Measurements from ENCODE around the gene PBX4. TPM values are rescaled to one million over a fixed set of nuclear protein-coding genes. Genes with fewer than 3 reads are reported as not detected.

The PBX4 gene
- polyA plus RNA-seq, 4 donors: 3.2 to 8.9 (median 3.6) TPM

- no peak for DNase-seq (ENCODE audit: low read depth in 4 of 4, low spot score in 3 of 4)
Measured at GRCh38 chr19:19650331-19650730, 31.8 kb upstream of the PBX4 start.

GRCh38 chr19:19649580-19649995, 31.1 kb upstream of the PBX4 start:
- DNase-seq (ENCODE audit: low read depth in 4 of 4, low spot score in 3 of 4): no peak

- DNase-seq (ENCODE audit: low read depth in 4 of 4, low spot score in 3 of 4): no peak
Measured at GRCh38 chr19:19649155-19649554, 30.7 kb upstream of the PBX4 start.

GRCh38 chr19:19647037-19647835, 28.7 kb upstream of the PBX4 start:
- DNase-seq (ENCODE audit: low read depth in 4 of 4, low spot score in 3 of 4): no peak

GRCh38 chr19:19645233-19645870, 26.9 kb upstream of the PBX4 start:
- no peak for DNase-seq (ENCODE audit: low read depth in 4 of 4, low spot score in 3 of 4)

- no peak for DNase-seq (ENCODE audit: low read depth in 4 of 4, low spot score in 3 of 4)
Measured at GRCh38 chr19:19644054-19644388, 25.5 kb upstream of the PBX4 start.

- no peak for DNase-seq (ENCODE audit: low read depth in 4 of 4, low spot score in 3 of 4)
Measured at GRCh38 chr19:19643158-19644053, 24.9 kb upstream of the PBX4 start, which contains the start of gene GMIP. Gene GMIP (minus strand): TSS chr19:19643657. CDS start chr19:19643529, 128 bp downstream.

GRCh38 chr19:19642506-19643157, 24.1 kb upstream of the PBX4 start:
- DNase-seq (ENCODE audit: low read depth in 4 of 4, low spot score in 3 of 4): no peak

- DNase-seq (ENCODE audit: low read depth in 4 of 4, low spot score in 3 of 4): no peak
Measured at GRCh38 chr19:19637523-19638251, 19.2 kb upstream of the PBX4 start.

- no peak for DNase-seq (ENCODE audit: low read depth in 4 of 4, low spot score in 3 of 4)
Measured at GRCh38 chr19:19637186-19637522, 18.7 kb upstream of the PBX4 start.

- DNase-seq (ENCODE audit: low read depth in 4 of 4, low spot score in 3 of 4): no peak
Measured at GRCh38 chr19:19636573-19637185, 18.2 kb upstream of the PBX4 start.

GRCh38 chr19:19635313-19635702, 16.8 kb upstream of the PBX4 start:
- no peak for DNase-seq (ENCODE audit: low read depth in 4 of 4, low spot score in 3 of 4)

- no peak for DNase-seq (ENCODE audit: low read depth in 4 of 4, low spot score in 3 of 4)
Measured at GRCh38 chr19:19634516-19635312, 16.2 kb upstream of the PBX4 start.

- DNase-seq (ENCODE audit: low read depth in 4 of 4, low spot score in 3 of 4): no peak
Measured at GRCh38 chr19:19633711-19634515, 15.4 kb upstream of the PBX4 start.

- no peak for DNase-seq (ENCODE audit: low read depth in 4 of 4, low spot score in 3 of 4)
Measured at GRCh38 chr19:19632661-19633060, 14.2 kb upstream of the PBX4 start.

GRCh38 chr19:19631346-19631745, 12.9 kb upstream of the PBX4 start:
- DNase-seq (ENCODE audit: low read depth in 4 of 4, low spot score in 3 of 4): no peak

- no peak for DNase-seq (ENCODE audit: low read depth in 4 of 4, low spot score in 3 of 4)
Measured at GRCh38 chr19:19630426-19630825, 11.9 kb upstream of the PBX4 start.

GRCh38 chr19:19630062-19630414, 11.6 kb upstream of the PBX4 start:
- DNase-seq (ENCODE audit: low read depth in 4 of 4, low spot score in 3 of 4): no peak

All from left renal pelvis (tissue), 4 donors.